GM20431 (cell line): ENCODE results near the gene AMZ1.
"Not testable (repeated sequence)": the region's sequence is repeated elsewhere in the genome, so short reads cannot be mapped to it uniquely, and the experiment has no call there.

Experiments used
- in situ Hi-C: fragments of 300-500 bp; cut with MseI, MboI; formaldehyde crosslinking; loops from one replicate; pipeline ENCODE4 v1.15.0; 2020; ENCODE audit warnings: low sequenced_read_pairs; ENCODE audit not compliant: unreplicated experiment

AMZ1 gene

DNA sequence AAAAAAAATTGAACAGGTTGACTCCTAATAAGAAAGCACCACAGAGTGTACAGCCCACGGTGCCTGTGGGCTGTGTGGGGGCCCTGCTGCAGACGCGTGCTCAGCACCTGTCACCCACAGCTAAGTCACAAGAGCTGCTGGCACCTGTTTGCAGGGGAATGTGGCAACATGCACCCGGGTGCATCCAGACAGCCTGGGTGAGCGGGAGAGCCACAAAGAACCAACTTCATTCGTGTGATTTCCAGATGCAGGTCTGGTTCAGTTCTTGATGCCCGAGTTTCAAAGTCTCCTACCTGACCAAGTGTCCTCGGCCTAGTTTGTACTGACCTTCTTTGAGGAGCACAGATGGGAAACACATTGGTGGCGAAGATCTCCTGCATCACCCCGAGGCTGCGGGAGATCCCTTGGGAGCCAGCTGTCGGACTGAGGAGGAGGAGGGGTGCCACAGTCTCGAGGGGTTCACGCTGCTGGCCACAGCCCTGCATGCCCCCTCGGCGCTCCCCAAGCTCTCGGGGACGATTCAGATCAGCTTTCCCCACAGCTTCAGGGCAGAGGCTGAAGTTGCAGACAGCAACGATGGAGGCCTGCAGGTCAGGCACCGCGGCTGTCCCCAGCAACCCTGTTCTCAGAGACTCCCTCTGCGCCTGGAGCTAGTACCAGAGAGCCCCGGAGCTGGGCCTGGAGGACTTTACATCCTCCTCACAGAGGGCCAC is 35.3 kb downstream of the AMZ1 start:
- in situ Hi-C loops: no loop called here

DNA sequence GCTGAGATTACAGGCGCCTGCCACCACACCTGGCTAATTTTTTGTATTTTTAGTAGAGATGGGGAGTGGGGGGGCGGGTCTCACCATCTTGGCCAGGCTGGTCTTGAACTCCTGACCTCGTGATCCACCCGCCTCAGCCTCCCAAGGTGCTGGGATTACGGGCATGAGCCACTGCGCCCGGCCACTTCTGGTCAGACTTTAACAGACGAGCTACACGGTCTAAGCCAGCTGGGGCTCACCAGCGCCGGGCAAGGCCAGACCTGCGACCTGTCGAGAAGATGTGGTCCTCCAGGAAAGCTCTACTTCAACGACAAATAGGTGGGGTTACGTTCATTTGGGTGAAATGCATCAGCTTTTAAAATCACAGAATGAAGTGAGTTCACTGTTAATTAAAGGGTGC is 36.0 kb downstream of the AMZ1 start:
- in situ Hi-C loops: not testable (repeated sequence)

DNA sequence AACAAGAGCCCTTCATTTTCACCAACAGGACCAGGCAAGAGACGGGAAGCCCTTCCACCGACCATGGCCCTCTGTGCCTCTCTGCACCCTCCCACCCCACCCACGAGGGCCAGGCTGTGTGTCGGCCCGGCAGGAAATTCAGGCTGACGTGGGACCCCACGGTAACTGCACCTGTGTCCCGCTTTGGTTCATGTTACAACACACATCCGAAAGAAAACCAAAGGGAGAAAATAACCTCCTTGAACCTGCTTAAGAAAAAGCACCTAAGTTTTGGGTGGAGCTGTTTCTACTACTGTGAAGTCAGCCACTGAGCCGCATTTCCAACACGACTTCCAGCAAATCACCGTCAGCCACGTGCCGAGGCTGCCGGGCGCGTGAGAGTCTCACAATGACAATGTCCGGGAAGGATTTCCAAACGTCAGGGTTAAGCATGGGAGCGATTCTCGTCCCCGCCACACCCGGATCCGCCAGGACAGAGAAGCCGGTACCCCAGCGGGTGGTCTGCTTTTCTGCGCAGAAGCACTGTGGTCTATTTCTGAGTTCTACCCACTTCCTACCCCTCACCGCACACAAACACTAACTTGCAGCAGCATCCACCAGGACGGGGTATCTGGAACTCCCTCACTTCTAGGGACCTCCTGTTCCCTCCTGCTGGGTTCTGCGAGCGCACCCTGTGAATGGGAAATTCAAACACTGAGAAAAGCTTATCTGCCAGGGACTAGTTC is 36.6 kb downstream of the AMZ1 start:
- in situ Hi-C loops: no loop called here

DNA sequence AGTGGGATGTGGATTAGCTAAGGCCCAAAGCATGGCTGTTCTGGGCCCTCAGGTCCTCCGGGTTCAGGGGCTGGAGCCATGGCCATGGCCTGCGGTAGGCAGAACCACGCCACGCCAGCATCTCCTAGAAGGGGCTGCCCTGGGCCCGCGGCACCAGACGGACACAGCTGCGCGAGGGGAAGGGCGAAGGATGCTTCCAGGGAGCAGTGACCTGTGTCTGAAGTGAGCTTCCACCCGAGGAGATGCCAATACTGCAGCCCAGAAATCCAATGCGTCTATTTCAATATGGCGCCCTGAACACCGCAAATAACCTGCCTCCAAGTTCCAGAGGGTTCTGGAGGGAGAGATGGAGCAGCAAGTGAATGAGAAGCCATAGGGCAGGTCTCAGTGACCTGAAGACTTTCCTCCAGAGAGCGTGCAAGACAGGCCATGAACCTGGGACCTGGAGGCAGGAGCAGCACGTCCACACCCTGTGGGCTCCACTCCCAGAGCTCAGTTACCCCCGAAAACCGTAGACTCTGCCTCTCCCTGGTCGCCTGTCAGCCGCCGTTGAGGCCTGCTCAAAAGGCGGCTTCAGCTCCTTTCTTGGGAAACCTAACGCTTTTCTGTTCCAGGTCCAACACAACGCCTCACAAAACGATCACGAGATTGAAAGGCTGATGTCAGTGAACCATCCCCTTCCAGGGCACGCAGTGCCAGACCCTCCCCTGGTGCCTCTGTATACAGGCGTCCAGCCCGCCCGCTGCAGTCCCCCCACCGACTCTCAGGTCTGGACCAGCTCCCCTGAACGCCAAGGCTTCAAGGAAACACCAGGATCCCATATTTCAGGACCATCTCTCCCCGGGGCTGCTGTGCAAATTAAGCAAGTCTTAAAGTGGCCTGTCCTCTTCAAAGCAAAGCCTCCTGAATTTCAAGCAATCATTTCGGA is 37.4 kb downstream of the AMZ1 start:
- in situ Hi-C loops: no loop called here

DNA sequence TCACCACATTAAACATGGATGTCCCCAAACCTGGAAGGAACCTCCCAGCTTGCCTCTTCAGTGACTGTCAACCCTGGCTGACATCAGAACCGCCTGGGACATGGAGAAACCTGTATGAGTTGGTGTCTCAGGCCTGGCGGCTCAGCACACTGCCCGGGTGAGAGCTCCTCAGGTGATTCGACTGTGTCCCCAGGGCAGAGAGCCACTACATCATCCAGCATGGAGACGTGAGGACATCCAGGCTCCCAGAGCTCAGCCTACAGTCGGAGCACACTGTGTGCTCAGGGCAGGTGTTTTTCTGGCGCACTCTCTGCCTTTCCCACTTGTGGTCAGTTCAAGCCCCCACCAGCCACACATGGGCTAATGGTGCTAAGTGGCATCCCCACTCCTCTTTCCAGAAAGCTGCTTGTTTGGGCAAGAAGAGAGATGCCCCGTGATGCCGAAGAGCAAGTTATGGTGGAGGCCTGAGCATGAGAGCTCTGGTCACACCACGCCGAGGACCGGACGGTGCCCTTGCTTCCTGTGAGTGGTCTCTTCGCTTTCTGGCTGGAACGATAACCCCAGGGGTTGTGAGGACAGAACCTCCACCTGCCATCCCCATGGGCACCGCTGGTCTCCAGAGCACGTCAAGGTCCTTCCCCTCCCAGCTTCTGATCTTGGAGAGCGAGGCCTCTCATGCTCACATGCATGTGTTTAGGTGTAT is 38.5 kb downstream of the AMZ1 start:
- in situ Hi-C loops: no loop called here

DNA sequence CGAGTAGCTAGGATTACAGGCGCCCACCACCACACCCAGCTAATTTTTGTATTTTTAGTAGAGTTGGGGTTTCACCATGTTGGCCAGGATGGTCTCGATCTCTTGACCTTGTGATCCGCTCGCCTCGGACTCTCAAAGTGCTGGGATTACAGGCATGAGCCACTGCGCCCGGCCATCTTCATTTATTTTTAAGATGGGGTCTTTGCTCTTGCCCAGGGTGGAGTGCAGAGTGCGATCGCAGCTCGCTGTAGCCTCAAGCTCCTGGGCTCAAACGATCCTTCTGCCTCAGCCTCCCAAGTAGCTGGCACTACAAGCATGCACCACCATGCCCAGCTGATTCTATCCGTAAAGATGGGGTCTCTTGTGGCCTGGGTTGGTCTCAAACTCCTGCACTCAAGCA is 39.2 kb downstream of the AMZ1 start:
- in situ Hi-C loops: not testable (repeated sequence)

DNA sequence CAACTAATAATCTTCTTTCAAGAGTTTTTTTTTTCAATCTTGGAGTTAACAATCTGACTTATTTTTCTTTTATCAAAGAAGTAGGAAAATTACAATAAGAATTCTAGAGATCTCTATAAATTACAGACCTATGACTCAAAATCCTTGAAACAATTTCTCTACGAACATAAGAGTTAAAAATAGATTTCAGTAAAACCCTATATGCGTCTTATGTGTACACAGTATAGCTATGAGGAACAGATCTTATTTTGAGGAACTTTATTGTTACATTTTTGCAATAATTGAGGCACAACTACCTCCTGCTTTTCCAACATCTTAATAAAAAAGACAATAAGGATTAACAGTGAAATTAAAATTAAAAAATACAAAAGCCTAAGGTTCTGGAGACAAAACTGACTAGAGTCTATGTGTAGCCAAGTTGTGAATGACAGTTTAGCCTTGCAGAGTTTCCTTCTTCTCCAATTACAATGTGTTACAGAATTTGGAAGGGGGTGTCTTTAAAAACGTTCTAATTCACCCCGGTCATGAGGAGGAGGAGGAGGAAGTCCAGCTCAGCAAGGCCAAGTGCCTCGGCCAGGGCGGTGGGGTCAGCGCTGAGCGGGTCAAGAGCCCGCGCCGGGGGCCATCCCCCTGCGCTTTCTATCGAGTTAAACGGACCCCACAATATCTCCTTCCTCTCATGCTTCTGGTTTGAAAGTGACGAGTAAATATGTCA is 40.5 kb downstream of the AMZ1 start:
- in situ Hi-C loops: no loop called here

DNA sequence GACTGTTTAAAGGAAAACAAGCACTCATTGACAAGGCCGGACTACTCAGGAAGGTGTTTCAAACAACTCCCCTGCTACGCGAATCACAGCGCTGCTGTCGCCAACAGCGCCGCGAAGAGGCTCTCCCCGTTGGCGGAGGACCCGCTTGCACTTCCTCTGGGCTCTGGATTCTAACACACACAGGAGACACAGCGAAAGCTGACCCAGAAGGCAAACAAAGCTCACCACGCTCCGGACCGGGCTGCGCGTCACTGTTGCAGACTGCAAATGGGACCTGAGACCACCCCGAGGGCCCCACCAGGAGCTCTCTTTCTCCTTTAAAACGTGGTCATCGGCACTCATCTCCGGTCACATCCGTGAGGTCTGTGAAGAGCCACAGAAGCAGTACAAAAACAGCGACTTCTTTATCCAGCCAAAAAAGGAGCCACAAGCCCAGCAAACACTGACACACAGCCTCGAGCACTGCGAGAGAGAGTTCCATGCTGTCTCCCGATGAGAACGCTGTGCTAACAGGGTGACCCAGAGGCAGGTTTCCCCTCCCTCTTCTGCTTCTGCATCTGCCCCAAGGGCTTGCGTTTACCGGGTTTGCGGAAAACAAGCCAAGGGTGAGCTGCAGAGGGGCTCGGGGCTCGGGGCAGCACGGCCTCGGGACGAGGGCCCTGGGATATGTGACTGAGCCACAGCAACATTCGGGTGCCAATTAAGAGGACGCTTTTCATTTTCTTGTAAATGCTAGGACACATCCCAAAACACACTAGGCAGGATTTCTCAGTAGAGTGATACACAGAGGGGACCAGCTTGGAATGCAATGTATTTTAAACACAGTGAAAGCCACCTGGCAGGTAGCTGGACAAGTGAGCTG is 41.3 kb downstream of the AMZ1 start:
- in situ Hi-C loops: no loop called here

DNA sequence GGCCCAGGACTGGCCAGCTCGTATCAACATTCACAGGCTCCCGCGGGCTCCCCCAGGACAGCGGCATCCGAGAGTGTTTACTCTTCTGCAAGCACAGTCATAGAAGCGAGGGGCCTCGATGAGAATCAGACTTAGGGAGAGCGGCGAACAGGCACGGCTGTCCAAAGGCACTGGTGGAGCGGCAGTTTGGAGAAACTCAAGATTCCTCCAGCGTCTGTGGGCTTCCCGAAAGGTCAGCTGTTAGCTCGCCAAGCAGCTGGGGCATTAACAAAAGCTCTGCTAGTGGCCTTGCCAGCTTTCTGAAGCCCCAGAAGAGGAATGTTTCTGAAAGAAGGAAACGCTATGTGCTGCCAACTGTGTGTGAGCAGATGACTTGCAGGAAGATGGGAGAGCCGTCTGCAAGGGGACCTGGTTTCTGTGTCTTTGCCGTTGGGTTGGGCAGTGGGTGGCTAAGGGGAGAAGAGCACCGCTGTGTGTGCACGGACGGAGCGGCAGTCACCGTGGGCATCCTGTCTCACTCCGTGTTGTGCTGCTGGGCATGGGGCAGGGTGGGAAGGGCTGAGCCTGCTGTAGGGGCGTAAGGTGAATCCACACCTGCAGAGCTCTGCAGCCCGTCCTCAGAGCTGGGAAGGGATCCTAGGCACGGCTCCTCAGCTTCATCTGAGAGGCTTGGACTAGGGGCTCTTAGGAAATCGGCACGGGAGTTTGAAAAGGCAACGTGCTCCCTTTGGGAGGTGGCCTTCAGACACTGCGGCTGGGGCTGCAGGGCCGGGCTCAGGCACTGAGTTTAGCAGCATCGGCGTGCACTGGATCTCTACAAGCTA is 42.1 kb downstream of the AMZ1 start:
- in situ Hi-C loops: no loop called here

DNA sequence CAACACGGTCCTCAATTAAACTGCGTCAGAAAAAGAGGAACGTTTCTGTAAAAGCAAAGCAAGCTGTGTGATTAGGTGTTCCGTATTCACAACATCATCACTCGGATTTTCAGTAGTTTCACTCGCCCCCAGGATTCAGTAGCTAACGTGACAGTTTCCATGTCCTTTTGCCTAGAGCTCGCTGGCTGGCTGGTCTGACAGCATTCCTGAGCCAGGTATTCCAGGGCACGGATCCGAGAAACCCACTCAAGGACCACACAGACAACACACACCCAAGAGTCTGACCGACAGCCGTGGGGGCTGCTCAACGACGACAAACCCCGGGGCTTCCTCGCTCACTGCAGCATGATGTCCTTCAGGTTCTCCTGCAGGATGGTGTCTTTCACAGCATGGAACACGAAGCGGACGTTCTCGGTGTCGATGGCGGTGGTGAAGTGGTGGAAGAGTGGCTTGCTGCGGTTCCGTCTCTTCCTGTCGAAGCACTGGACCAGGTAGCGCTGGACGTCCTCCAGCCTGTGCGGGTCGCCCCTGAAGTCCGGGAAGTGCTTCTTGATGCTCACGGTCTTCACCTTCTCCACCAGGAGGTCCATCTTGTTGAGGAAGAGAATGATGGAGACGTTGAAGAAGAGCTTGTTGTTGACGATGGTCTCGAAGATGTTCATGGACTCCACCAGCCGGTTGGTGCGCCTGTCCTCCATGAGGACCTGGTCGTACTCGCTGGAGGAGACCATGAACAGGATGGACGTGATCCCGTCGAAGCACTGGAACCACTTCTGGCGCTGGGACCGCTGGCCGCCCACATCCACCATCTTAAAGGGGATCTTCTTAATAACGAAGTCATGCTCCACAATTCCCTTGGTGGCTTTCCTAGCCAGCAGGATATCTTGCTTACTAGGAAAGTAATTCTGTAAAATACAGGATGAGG is 43.1 kb downstream of the AMZ1 start:
- in situ Hi-C loops: no loop called here

DNA sequence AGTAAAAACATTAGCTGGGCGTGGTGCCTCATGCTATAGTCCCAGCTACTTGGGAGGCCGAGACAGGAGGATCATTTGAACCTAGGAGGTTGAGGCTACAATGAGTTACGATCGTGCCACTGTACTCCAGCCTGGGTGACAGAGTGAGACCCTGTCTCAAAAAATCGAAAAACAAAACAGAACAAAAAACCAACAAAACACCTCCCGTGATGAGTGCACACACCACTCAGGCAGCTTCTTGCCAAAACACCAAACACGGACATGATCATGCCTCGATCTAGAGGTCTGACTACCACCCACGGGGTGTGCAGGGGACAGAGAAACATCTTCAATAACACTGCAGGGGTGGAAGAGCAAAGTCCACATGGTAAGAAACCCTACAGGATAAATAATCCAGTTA is 44.4 kb downstream of the AMZ1 start:
- in situ Hi-C loops: no loop called here

DNA sequence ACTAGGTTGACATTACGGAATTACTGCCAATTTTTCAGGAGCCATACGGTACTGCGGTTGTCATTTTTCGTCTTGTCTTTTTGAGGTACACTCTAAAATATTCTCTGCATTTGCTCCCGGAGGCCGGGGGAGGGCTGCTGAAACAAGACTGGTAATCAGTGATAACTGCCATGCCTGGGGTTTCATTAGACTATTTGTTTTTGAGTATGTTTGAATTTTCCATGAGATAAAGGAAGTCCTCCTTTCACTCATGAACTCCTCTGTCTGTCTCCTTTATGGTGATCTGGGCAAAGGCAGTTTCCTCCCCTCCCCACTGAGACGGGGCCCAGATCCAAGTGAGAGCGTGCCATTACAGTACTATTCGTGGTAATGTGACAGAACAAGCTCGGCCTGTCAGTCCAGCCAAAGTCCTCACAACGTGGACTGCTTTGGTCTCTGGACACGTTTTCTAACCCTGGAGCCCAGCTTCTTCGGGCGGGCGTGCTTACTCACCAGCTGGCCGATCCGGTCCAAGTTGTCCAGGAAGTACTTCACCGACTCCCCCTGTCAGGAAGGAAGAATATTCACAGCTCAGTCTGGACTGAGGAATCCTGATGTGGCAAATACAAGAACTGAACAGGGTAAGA is 45.1 kb downstream of the AMZ1 start:
- in situ Hi-C loops: no loop called here

DNA sequence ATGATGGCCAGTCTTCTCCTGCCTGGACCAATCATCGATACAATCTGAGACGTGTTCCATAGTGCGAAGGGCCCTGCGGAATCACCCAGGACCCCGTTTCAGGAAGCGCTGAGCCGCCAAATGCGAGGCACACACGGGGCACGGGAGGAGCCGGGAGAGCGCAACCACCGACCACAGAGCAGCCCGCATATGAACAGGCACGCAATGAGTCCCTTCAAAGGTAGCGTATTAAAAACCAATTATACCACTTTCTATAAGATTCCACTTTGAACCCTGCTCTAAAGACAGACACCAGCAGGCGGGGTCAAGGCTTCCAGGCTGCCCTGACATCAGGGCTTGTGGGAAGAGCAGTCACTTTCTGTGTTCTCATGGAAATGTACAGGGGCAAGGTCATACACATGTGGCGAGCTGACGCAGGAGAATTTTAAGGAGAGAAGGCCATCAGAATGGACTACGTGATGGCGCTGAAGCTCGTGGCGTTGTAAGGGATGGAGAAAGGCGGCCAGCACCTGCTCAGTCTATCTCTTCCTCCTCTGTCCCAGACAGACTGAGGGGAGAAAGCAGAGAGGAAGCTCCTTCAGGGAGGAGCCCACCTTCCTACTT is 46.2 kb downstream of the AMZ1 start:
- in situ Hi-C loops: no loop called here

DNA sequence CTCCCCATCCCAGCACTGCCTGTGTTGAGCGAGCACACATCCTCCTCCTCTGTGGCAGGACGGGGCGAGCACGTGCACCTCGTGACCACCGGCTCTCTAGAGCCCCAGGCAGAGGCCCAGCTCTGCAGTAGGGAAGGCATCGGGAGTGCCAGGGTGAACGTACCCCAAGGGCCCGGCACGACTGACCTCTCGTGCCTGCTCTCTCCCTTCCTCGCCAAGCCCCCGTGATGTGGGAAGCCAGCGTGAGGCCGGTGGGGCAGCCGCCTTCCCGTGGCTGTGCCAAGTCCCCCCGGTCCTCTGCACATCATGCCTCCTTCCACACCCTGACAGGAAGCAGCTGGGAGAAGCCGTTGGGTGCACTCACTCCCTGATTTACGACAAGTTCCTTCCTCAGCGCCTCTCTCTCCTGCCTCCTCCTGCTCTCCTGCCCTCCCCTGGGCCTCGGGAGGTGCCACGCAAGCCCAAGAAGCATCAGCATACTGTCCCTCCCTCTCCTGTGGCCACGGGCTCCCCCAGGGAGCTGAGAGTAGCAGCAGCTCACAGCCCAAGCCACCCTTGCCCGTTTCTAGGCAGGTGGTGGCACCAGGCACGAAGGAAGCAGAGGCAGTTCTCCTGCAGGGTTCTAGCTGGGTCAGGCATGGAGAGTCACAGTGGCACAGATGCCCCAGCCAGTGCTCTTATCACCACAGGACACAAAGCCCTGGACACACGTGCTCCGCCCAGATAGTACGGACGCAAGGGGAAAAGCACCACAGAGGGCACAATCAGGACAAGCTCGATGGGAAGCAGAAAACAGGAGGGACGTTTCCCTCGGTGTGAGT is 47.0 kb downstream of the AMZ1 start:
- in situ Hi-C loops: no loop called here

DNA sequence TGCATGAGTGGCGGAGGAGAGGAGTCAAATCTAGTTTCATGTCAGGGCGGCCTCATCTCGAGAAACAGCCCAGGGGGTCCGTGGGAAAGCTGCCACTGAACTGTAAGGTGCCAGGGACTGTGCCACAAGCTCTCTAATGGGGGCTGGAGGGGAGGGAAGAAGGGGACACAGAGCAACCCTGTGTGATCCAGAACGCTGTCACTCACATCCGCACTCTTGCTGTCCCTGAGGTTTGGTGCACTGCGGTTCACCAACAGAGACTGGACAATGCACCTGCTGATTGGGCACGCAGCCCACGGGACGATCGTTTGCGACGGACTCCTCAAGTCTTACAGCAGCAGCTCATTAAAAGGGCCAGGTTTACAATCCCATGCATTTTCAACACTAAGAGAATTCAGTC is 47.7 kb downstream of the AMZ1 start:
- in situ Hi-C loops: no loop called here
